C4-2B (cell line): ENCODE measurements around the gene TMCC3.

Source experiments
- ZFX ChIP-seq: fragments of 450-650 bp; IDR thresholded peaks from 2 replicates; pipeline ENCODE4 v1.6.1; 2017
- TF ChIP-seq, protein P1 (sequence below): fragments of 450-650 bp; conservative IDR thresholded peaks from 2 replicates; pipeline ENCODE4 v1.5.1; 2017; ENCODE audit warnings: mild to moderate bottlenecking

DNA sequence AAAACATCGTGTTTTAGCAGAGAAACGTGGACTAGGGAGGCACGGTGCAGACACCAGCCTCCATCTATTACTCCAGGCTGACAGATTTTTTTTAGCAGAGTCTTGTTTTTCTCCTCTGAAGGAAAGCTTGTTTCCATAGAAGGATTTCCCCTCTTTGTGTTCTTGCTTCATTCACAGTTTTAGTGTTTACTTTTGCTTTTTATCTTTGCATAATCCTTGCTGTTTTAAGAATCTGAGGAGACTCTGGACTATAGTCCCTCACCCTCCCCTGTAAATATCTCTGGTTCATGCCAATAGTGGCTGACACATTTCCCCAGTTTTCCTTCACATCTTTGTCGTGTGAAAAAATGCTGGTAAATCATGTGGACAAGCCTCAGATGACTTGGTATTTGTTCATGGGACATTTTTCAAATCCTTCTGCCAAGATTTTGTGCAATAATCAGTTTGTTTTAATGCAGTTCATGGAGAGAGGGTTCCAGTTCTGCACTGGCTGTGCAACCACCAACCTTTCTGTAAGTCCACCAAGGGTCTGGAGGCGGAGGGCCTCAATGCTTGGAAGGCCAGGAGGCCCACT is 39.9 kb upstream of the TMCC3 start:
- TF ChIP-seq, protein P1, sequence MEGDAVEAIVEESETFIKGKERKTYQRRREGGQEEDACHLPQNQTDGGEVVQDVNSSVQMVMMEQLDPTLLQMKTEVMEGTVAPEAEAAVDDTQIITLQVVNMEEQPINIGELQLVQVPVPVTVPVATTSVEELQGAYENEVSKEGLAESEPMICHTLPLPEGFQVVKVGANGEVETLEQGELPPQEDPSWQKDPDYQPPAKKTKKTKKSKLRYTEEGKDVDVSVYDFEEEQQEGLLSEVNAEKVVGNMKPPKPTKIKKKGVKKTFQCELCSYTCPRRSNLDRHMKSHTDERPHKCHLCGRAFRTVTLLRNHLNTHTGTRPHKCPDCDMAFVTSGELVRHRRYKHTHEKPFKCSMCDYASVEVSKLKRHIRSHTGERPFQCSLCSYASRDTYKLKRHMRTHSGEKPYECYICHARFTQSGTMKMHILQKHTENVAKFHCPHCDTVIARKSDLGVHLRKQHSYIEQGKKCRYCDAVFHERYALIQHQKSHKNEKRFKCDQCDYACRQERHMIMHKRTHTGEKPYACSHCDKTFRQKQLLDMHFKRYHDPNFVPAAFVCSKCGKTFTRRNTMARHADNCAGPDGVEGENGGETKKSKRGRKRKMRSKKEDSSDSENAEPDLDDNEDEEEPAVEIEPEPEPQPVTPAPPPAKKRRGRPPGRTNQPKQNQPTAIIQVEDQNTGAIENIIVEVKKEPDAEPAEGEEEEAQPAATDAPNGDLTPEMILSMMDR: no peak
- TF ChIP-seq ZFX: no peak
